Kidney epithelial cell (primary cell): ENCODE results near the gene MCOLN2. TPM values are rescaled to one million over a fixed set of nuclear protein-coding genes. Genes with fewer than 3 reads are reported as not detected.
"Not testable (repeated sequence)": the region's sequence is repeated elsewhere in the genome, so short reads cannot be mapped to it uniquely, and the experiment has no call there.

ENCODE experiments used
- DNase-seq: peaks from one replicate; pipeline ENCODE4 v3.0.0-alpha.2; 2010; ENCODE audit warnings: low read depth
- H3K27me3 ChIP-seq: 2 replicates; pipeline ENCODE4 v1.6.0; 2011; ENCODE audit warnings: low read length; ENCODE audit not compliant: control insufficient read depth, insufficient read depth
- H3K36me3 ChIP-seq: 2 replicates; pipeline ENCODE4 v1.5.1; 2011; ENCODE audit warnings: low read length; ENCODE audit not compliant: control insufficient read depth, insufficient read depth
- H3K4me3 ChIP-seq: 2 replicates; pipeline ENCODE4 v1.5.1; 2011; ENCODE audit warnings: low read depth, mild to moderate bottlenecking, control low read depth, low read length
- CTCF ChIP-seq: IDR thresholded peaks from 2 replicates; pipeline ENCODE4 v1.5.1; 2011; ENCODE audit warnings: mild to moderate bottlenecking, moderate library complexity, low read length, control low read depth, inconsistent platforms; ENCODE audit not compliant: insufficient read depth, poor library complexity, severe bottlenecking
- total RNA-seq: library from RNA; depleted of rRNA; stranded (reverse); fragments of >200 nt; gene quantifications from 2 replicates; pipeline ENCODE4 v1.2.3, GENCODE V29; 2015

Gene MCOLN2
- total RNA-seq, 1 donor from 2014 or later = 0.46 TPM

DNA sequence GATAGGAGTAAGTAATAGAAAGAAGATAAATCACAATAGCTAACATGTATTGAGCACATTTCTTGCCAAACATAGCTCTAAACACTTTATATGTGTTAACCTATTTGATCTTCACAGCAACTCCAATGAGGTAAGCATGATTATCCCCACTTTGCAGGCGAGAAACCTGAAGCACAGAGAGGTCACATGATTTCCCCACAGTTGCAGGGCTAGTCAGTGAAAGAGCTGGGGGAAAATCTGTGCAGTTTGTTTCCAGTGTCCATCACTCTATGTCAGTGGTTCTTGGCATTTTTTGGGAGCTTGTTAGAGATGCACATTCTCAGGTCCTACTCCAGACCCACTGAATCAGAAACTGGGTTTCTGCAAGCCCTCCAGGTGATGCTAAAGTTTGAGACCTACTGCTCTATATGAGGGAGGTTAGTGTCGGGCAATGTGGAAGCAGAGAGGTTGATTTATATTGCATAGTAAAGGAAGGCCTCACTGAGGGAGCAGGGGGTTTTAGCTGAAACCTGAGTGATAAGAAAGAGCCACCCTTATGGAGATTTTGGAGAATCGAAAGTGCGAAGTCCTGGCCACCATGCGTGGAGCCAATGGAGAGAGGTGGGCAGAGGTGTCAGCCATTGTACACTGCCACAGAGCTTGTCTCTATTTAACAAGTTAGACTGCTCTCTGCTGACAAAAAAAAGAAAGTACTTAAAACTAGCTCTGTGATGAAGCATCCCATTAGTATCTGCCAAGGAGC lies 30.5 kb upstream of the MCOLN2 start:
- Histone ChIP-seq H3K27me3 (no peaks in the 10 kb centered on the region), H3K36me3 (no peaks in the 10 kb centered on the region), H3K4me3 (no peak overlapping the region)
- DNase-seq = no peak
- TF ChIP-seq CTCF = no peak

GRCh38 chr1:85025940-85026339 lies 29.0 kb upstream of the MCOLN2 start:
- Histone ChIP-seq H3K27me3 (no peaks in the 10 kb centered on the region), H3K4me3 (no peak overlapping the region), H3K36me3 (no peaks in the 10 kb centered on the region)
- no peak for TF ChIP-seq CTCF
- DNase-seq = no peak

DNA sequence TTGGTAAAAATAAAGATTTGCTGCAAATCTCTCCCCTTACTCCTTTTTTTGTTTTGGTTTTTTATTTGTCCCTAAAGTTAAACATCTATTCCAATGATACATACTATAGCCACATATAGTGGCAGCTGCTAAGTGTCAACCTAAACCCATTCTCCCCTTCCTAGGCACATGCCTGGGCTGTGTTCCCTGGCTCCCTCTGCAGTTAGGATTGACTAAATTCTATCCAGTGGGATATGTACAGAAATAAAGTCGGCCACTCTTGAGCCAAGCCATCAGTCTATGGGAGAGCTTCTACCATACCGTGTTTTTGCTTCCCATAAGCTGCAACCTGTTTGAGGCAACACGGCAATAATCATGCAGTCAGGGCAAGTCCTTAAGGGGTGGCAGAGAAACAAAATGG lies 27.8 kb upstream of the MCOLN2 start:
- H3K36me3 ChIP-seq = no peaks in the 10 kb centered on the region

GRCh38 chr1:85022700-85023099 lies 25.8 kb upstream of the MCOLN2 start:
- no peaks in the 10 kb centered on the region for H3K27me3 ChIP-seq
- TF ChIP-seq CTCF = no peak
- no peak overlapping the region for H3K4me3 ChIP-seq
- H3K36me3 ChIP-seq = no peaks in the 10 kb centered on the region
- DNase-seq = no peak

More for the DNA sequence above, 27.8 kb upstream of the MCOLN2 start:
- Histone ChIP-seq H3K4me3 (no peak overlapping the region), H3K27me3 (no peaks in the 10 kb centered on the region)
- DNase-seq = no peak
- no peak for TF ChIP-seq CTCF

GRCh38 chr1:85019994-85020393 lies 23.1 kb upstream of the MCOLN2 start:
- H3K27me3 ChIP-seq = no peaks in the 10 kb centered on the region
- DNase-seq = no peak
- H3K36me3 ChIP-seq = no peaks in the 10 kb centered on the region
- no peak for TF ChIP-seq CTCF
- H3K4me3 ChIP-seq = no peak overlapping the region

DNA sequence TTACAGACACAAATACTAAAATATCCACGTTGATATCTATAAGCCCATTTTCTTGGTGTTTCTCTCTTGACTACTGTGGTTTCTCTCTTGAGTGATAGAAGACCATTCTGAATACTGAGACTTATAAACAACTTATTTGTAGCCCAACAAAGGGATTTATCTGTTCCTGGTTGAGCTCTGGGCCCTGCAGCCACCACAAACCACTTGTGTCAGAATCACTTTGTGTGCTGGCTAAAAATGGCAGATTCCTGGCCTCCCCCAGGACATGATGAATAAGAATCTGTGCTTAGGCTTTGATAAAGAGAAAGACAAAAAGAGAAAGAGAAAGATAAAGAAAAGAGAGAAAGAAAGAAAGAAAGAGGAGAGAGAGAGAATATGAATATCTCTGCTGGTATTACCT lies 18.9 kb upstream of the MCOLN2 start:
- Histone ChIP-seq H3K27me3 (no peaks in the 10 kb centered on the region), H3K36me3 (no peaks in the 10 kb centered on the region), H3K4me3 (no peak overlapping the region)
- no peak for TF ChIP-seq CTCF
- no peak for DNase-seq

- H3K27me3 ChIP-seq, DNase-seq, H3K4me3 ChIP-seq, H3K36me3 ChIP-seq: not testable (repeated sequence)
These were observed 8.7 kb upstream of the MCOLN2 start for GRCh38 chr1:85005641-85006040.
